Measurements from ENCODE around the gene RABGGTA.

- TF ChIP-seq CTCF (conservative IDR thresholded peaks at IDR 0.05 in 1 of 2, IDR thresholded peaks at IDR 0.05 in 1 of 2; ENCODE audit: extremely low read depth in 1 of 2, insufficient read depth in 1 of 2, low read depth in 1 of 2, low read length in 2 of 2) = peak; percentile 42 to 55
- TF ChIP-seq EZH2 (IDR thresholded peaks at IDR 0.05; ENCODE audit: borderline replicate concordance, low read length) = no peak
Measured at GRCh38 chr14:24279301-24280186, 8.1 kb upstream of the RABGGTA start.
